GM12878 (cell line): ENCODE data around the gene SERPINB13. TPM values are rescaled to one million over a fixed set of nuclear protein-coding genes. Genes with fewer than 3 reads are reported as not detected.
A peak's percentile ranks its signal among the peaks of the same experiment; 100 is the strongest.

ENCODE experiments used
- ATAC-seq: fragments of 200-7000 bp; cut with Tn5 transposase; 3 replicates; pipeline ENCODE4 v1.9.1; 2020; ENCODE audit warnings: mild to moderate bottlenecking, moderate library complexity
- BruUV-seq: library from RNA; stranded (reverse); fragments of 400-500 nt; replicated peaks from 2 replicates; lab custom pipeline; 2021; lab: Mats Ljungman, UMichigan
- CTCF ChIA-PET: fragments of 300-600 bp; sonication (Branson Sonifier 250); formaldehyde crosslinking; extraction: SDS; loops from one replicate; lab custom pipeline; 2021; ENCODE audit warnings: inconsistent platforms; lab: Yijun Ruan, JAX
- POLR2A ChIA-PET: fragments of 350-600 bp; formaldehyde crosslinking; extraction: SDS; loops from one replicate; lab custom pipeline; 2021; ENCODE audit warnings: inconsistent platforms; lab: Charles Lee
- RAD21 ChIA-PET: fragments of 300-600 bp; sonication (Branson Sonifier 250); formaldehyde crosslinking; loops from one replicate; lab custom pipeline; 2023; ENCODE audit warnings: antibody characterized with exemption; ENCODE audit not compliant: unreplicated experiment; lab: Charles Lee
- SMC1A ChIA-PET: fragments of 300-600 bp; sonication (Branson Sonifier 250); formaldehyde crosslinking; loops from one replicate; lab custom pipeline; 2023; ENCODE audit not compliant: unreplicated experiment, uncharacterized antibody; lab: Charles Lee
- DNase-seq: peaks from one replicate; pipeline ENCODE4 v3.0.0-alpha.2; 2011; ENCODE audit warnings: low read depth, low spot score
- FAIRE-seq: peaks from 3 replicates; lab custom pipeline; 2011; peaks lifted over from hg19 to GRCh38; lab: Jason Lieb, UNC
- H2AFZ ChIP-seq: 2 replicates; pipeline ENCODE4 v1.6.0; 2011; ENCODE audit warnings: low read depth, low read length, control low read depth; ENCODE audit not compliant: control insufficient read depth
- H3K27ac ChIP-seq: 2 replicates; pipeline ENCODE4 v1.5.1; 2011; ENCODE audit warnings: control low read depth; ENCODE audit not compliant: control insufficient read depth, insufficient read depth
- H3K27me3 ChIP-seq, 2 experiments: replicated peaks in 1 of 2; 2 replicates each; pipeline versions ENCODE4 v1.6.0 to v1.6.1; 2011; ENCODE audit warnings: low read length in 1 of 2; ENCODE audit not compliant: control insufficient read depth in 2 of 2, insufficient read depth in 2 of 2
- H3K36me3 ChIP-seq, 2 experiments: 2 replicates each; pipeline ENCODE4 v1.5.1; 2011; ENCODE audit warnings: low read length in 1 of 2; ENCODE audit not compliant: control insufficient read depth in 2 of 2, insufficient read depth in 2 of 2
- H3K4me1 ChIP-seq: 2 replicates; pipeline ENCODE4 v1.6.1; 2011; ENCODE audit warnings: mild to moderate bottlenecking, low read length, moderate library complexity, mixed read lengths; ENCODE audit not compliant: control insufficient read depth, insufficient read depth
- H3K4me2 ChIP-seq: 2 replicates; pipeline ENCODE4 v1.6.0; 2011; ENCODE audit warnings: control low read depth; ENCODE audit not compliant: control insufficient read depth, insufficient read depth
- H3K4me3 ChIP-seq: fragments of 200-600 bp; sonication (generic); 2 replicates; pipeline ENCODE4 v1.5.1; 2016
- H3K79me2 ChIP-seq: 2 replicates; pipeline ENCODE4 v1.6.0; 2011; ENCODE audit warnings: low read length; ENCODE audit not compliant: control insufficient read depth, insufficient read depth
- H3K9ac ChIP-seq: 2 replicates; pipeline ENCODE4 v1.8.0; 2011; ENCODE audit warnings: low read length, control low read depth, mixed read lengths; ENCODE audit not compliant: control insufficient read depth, insufficient read depth
- H3K9me3 ChIP-seq: replicated peaks from 3 replicates; pipeline ENCODE4 v1.5.1; 2011; ENCODE audit warnings: mild to moderate bottlenecking, low read length; ENCODE audit not compliant: control insufficient read depth, insufficient read depth
- H4K20me1 ChIP-seq: 2 replicates; pipeline ENCODE4 v1.6.0; 2011; ENCODE audit not compliant: control insufficient read depth, insufficient read depth
- CBX5 ChIP-seq: sonication (generic); IDR thresholded peaks from 2 replicates; pipeline ENCODE4 v1.6.1; 2016; ENCODE audit warnings: low read depth, moderate library complexity, mild to moderate bottlenecking, inconsistent platforms
- CEBPB ChIP-seq, 2 experiments: fragments of 150-350 bp in 1 of 2; IDR thresholded peaks; 2 replicates each; pipeline ENCODE4 v1.6.1; 2012 to 2014; ENCODE audit warnings: low read depth in 2 of 2, low read length in 2 of 2, borderline replicate concordance in 1 of 2, inconsistent platforms in 1 of 2
- EZH2 ChIP-seq: IDR thresholded peaks from 2 replicates; pipeline ENCODE4 v1.6.1; 2012; ENCODE audit warnings: low read depth, mild to moderate bottlenecking, control low read depth, inconsistent platforms, low read length, borderline replicate concordance; ENCODE audit not compliant: control insufficient read depth
- LARP7 ChIP-seq: fragments of 450-650 bp; IDR thresholded peaks from 2 replicates; pipeline ENCODE4 v1.6.1; 2017; ENCODE audit warnings: mild to moderate bottlenecking
- RBBP5 ChIP-seq: fragments of 200-600 bp; sonication (generic); conservative IDR thresholded peaks from 2 replicates; pipeline ENCODE4 v1.6.1; 2016
- YY1 ChIP-seq: IDR thresholded peaks from 2 replicates; pipeline ENCODE4 v1.6.1; 2011; ENCODE audit warnings: low read depth, mild to moderate bottlenecking, low read length
- in situ Hi-C: fragments of 300-500 bp; cut with MboI; formaldehyde crosslinking; loops from 9 replicates; pipeline ENCODE4 v1.14.3; 2018; ENCODE audit warnings: mixed read lengths
- intact Hi-C: fragments of 100-400 bp; cut with micrococcal nuclease; formaldehyde crosslinking; loops from one replicate; pipeline ENCODE4 v1.14.2; 2022; ENCODE audit not compliant: unreplicated experiment
- polyA plus RNA-seq, 11 experiments: library from polyadenylated mRNA; depleted of rRNA in 4 of 11; unstranded in 6 of 11; stranded (reverse) in 5 of 11; fragments of >200 nt; fragmentation: Nextera tagmentation in 4 of 11; fragmentation: Illumina TruSeq in 1 of 11; extraction: Ambion mirVana in 4 of 11; extraction: Trizol in 1 of 11; gene quantifications; 1 replicate in 1 of 11; 2 replicates in 10 of 11; pipeline versions ENCODE4 v1.2.1 to v1.2.3, GENCODE V29; 2011 to 2016; ENCODE audit warnings: inconsistent platforms in 2 of 11, missing spikeins in 2 of 11, low read depth in 1 of 11
- total RNA-seq, 4 experiments: library from RNA; depleted of rRNA in 3 of 4; stranded (reverse); fragments of >200 nt in 3 of 4; fragmentation: Illumina TruSeq in 1 of 4; extraction: Trizol in 1 of 4; gene quantifications; 2 replicates each; pipeline versions ENCODE4 v1.2.1 to v1.2.3, GENCODE V29; 2013 to 2021
- TF ChIP-seq, protein P1 (sequence below): fragments of 150-350 bp; IDR thresholded peaks from 2 replicates; pipeline ENCODE4 v1.6.1; 2016; ENCODE audit warnings: low read depth, low read length

Gene SERPINB13
- total and polyA plus RNA-seq, 10 of the 15 experiments (the other 5 are each of a cell fraction or from before 2014, with no cell fraction given), result not detected

GRCh38 chr18:63626431-63626830 lies 39.3 kb downstream of the SERPINB13 start (continued):
- TF ChIP-seq CEBPB (IDR thresholded peaks at IDR 0.05; ENCODE audit: borderline replicate concordance in 1 of 2, low read depth in 2 of 2, low read length in 2 of 2), result no peak
- TF ChIP-seq YY1, result no peak
- no peak for TF ChIP-seq EZH2
- TF ChIP-seq, protein P1, sequence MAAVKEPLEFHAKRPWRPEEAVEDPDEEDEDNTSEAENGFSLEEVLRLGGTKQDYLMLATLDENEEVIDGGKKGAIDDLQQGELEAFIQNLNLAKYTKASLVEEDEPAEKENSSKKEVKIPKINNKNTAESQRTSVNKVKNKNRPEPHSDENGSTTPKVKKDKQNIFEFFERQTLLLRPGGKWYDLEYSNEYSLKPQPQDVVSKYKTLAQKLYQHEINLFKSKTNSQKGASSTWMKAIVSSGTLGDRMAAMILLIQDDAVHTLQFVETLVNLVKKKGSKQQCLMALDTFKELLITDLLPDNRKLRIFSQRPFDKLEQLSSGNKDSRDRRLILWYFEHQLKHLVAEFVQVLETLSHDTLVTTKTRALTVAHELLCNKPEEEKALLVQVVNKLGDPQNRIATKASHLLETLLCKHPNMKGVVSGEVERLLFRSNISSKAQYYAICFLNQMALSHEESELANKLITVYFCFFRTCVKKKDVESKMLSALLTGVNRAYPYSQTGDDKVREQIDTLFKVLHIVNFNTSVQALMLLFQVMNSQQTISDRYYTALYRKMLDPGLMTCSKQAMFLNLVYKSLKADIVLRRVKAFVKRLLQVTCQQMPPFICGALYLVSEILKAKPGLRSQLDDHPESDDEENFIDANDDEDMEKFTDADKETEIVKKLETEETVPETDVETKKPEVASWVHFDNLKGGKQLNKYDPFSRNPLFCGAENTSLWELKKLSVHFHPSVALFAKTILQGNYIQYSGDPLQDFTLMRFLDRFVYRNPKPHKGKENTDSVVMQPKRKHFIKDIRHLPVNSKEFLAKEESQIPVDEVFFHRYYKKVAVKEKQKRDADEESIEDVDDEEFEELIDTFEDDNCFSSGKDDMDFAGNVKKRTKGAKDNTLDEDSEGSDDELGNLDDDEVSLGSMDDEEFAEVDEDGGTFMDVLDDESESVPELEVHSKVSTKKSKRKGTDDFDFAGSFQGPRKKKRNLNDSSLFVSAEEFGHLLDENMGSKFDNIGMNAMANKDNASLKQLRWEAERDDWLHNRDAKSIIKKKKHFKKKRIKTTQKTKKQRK, result no peak
- no peak for TF ChIP-seq LARP7

DNA sequence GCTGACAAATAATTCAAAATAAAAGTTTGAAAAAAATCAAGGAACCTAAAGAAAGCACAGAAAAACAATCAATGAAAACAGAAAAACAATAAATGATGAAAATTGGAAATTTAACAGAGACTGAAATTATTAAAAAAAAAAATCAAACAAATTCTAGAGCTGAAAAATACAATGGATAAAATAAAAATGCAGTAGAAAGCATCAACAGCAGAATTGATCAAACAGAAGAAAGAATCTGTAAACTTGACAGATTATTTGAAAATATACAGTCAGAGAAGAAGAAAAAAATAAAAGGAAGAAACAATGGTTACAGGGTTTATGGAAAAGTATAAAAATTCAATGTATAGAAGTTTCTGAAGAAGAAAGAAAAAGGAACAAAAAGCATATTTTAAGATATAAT lies 40.7 kb downstream of the SERPINB13 start:
- RAD21 ChIA-PET, result no interaction called here
- TF ChIP-seq RBBP5 (no peak), CBX5 (peak; percentile 73; the same call in 1 of the 2 replicates)
- TF ChIP-seq, all 136 proteins: peak for 1
- H3K4me3 ChIP-seq, result no peak overlapping the region
- in situ Hi-C loops, result no loop called here
- no peak overlapping the region for H3K9ac ChIP-seq
- no peak overlapping the region for H3K27ac ChIP-seq
- SMC1A ChIA-PET, result no interaction called here
- H3K4me2 ChIP-seq, result no peak overlapping the region
- intact Hi-C loops, result no loop called here
- H3K9me3 ChIP-seq, result peaks cover 12% of the 10 kb centered on the region; the same call in 2 of the 3 replicates
- no peaks in the 10 kb centered on the region for H3K27me3 ChIP-seq
- H3K4me1 ChIP-seq, result no peaks in the 10 kb centered on the region
- ATAC-seq (no peak), DNase-seq (no peak), FAIRE-seq (no peak)
- BruUV-seq, result no TSS peak
- H4K20me1 ChIP-seq, result no peaks in the 10 kb centered on the region
- H2AFZ ChIP-seq, result no peak overlapping the region
- CTCF ChIA-PET, result no interaction called here
- POLR2A ChIA-PET, result no interaction called here
- no peaks in the 10 kb centered on the region for H3K79me2 ChIP-seq
- H3K36me3 ChIP-seq, result no peaks in the 10 kb centered on the region
